Vagina (tissue), 2 donors: ENCODE measurements around the gene LPCAT1.

Experiments
- CTCF ChIP-seq, 3 experiments: fragments of 450-650 bp in 2 of 3; fragments of 200-600 bp in 1 of 3; sonication (generic) in 1 of 3; IDR thresholded peaks; one replicate each; pipeline ENCODE4 v1.5.1; 2017 to 2019; ENCODE audit warnings: antibody characterized with exemption in 3 of 3, mild to moderate bottlenecking in 2 of 3, moderate library complexity in 2 of 3
- POLR2A ChIP-seq, 2 donors: fragments of 450-650 bp; IDR thresholded peaks; one replicate each; pipeline ENCODE4 v1.6.1; 2017; ENCODE audit warnings: antibody characterized with exemption in 2 of 2, mild to moderate bottlenecking in 2 of 2, moderate library complexity in 2 of 2
- POLR2AphosphoS5 ChIP-seq, 2 donors: sonication (generic); formaldehyde crosslinking; IDR thresholded peaks; one replicate each; pipeline ENCODE4 v1.9.0; 2017; ENCODE audit warnings: antibody characterized with exemption in 2 of 2, mild to moderate bottlenecking in 2 of 2, low read depth in 1 of 2; ENCODE audit not compliant: insufficient read depth in 1 of 2

- no peak for TF ChIP-seq CTCF (IDR thresholded peaks at IDR 0.05)
- no peak for TF ChIP-seq POLR2A (IDR thresholded peaks at IDR 0.05)
- no peak for TF ChIP-seq POLR2AphosphoS5 (IDR thresholded peaks at IDR 0.05; ENCODE audit: insufficient read depth in 1 of 2, low read depth in 1 of 2)
Observed at GRCh38 chr5:1477341-1477740, 46.4 kb downstream of the LPCAT1 start.
